Chondrocyte (in vitro differentiated cells): ENCODE measurements around the gene SNX24. TPM values are rescaled to one million over a fixed set of nuclear protein-coding genes. Genes with fewer than 3 reads are reported as not detected.
A peak's percentile ranks its signal among the peaks of the same experiment; 100 is the strongest.

ENCODE experiments used
- DNase-seq: peaks from one replicate; pipeline ENCODE4 v3.0.0; 2021; ENCODE audit warnings: mixed read lengths, low spot score
- H3K27ac Mint-ChIP-seq: one replicate; pipeline ENCODE4 v1.8.0; 2021; ENCODE audit warnings: mild to moderate bottlenecking, moderate library complexity, mixed read lengths; ENCODE audit not compliant: unreplicated experiment
- H3K27me3 Mint-ChIP-seq: 2 replicates; pipeline ENCODE4 v1.8.0; 2021; ENCODE audit warnings: low read depth, mixed read lengths
- H3K36me3 Mint-ChIP-seq: 2 replicates; pipeline ENCODE4 v1.8.0; 2021; ENCODE audit warnings: low read depth, mixed read lengths
- H3K4me1 Mint-ChIP-seq: 2 replicates; pipeline ENCODE4 v1.8.0; 2021; ENCODE audit warnings: low read depth, mild to moderate bottlenecking, mixed read lengths
- H3K4me3 Mint-ChIP-seq: one replicate; pipeline ENCODE4 v1.8.0; 2021; ENCODE audit warnings: mild to moderate bottlenecking, moderate library complexity, mixed read lengths; ENCODE audit not compliant: unreplicated experiment
- H3K9me3 Mint-ChIP-seq: 2 replicates; pipeline ENCODE4 v1.8.0; 2021; ENCODE audit warnings: low read depth, mixed read lengths
- CTCF ChIP-seq: fragments of 200-600 bp; sonication (generic); IDR thresholded peaks from 2 replicates; pipeline ENCODE4 v1.5.0; 2021; ENCODE audit warnings: antibody characterized with exemption, mild to moderate bottlenecking, moderate library complexity
- long read RNA-seq: library from polyadenylated mRNA; stranded (forward); transcript quantifications from one replicate; pipeline ENCODE4 v2.0.0, GENCODE V29; 2021
- total RNA-seq: library from RNA; stranded (reverse); gene quantifications from 3 replicates; pipeline ENCODE4 v1.2.1, GENCODE V29; 2021

The SNX24 gene, protein sequence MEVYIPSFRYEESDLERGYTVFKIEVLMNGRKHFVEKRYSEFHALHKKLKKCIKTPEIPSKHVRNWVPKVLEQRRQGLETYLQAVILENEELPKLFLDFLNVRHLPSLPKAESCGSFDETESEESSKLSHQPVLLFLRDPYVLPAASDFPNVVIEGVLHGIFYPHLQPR
- total RNA-seq = 10.2 to 14.3 TPM (median 10.6 TPM) in 3 replicates
- long read RNA-seq, partial matches to known transcripts = 0 of 8 reads
- long read RNA-seq, other reads (novel, unspliced or antisense) = 4 of 8 reads

DNA sequence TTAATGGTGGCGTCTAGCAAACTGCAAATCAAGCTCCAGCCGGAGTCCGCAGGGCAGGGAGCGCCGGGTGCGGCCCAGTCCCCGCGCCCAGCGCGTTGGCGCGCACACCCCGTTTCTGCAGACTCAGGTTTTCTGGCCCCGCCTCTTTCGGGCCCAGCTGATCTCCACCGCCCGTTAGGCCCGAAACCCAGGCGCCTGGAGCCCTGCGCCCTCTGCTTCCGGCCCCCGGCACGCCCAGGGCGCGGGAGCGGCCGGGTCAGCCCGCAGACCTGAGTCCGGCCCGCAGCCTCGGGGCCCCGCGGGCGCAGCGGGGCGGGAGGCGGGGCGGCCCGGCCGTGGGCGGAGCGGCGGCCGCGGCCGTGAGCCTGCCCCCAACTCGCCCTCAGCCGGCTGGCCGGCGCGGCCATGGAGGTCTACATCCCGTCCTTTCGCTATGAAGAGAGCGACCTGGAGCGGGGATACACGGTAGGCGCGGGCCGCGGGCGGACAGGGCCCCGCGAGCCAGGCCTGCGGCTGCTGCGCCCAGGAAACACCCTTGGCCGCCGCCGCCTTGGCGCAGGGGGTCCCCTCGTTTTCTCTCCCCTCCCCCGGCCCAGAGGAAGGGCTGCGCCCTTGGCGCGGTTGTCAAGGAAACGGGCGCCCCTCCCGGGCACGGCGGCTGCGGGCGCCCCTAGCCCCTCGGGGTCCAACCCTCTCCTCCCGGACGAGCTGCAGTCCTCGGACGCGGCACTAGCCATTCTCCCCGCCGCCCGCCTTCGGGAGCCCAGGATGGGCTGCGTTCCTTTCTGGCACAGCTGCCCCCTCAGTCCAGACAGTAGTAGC, at the start of gene SNX24:
Gene SNX24 (plus strand): TSS at position 385 of the 822 bp plus-strand sequence. CDS start 21 bp downstream, at position 406.
- TF ChIP-seq CTCF = no peak
- peaks cover 3% of the 10 kb centered on the region for H3K9me3 Mint-ChIP-seq

GRCh38 chr5:122805481-122805880, 39.9 kb upstream of the SNX24 start:
- Mint-ChIP-seq H3K36me3 (peaks cover 24% of the 10 kb centered on the region), H3K9me3 (no peaks in the 10 kb centered on the region), H3K27me3 (no peaks in the 10 kb centered on the region), H3K4me3 (no peak overlapping the region), H3K4me1 (no peaks in the 10 kb centered on the region), H3K27ac (no peak overlapping the region)
- no peak for DNase-seq
- no peak for TF ChIP-seq CTCF

More for the DNA sequence above, at the start of gene SNX24:
- H3K4me3 Mint-ChIP-seq = peak within 1 kb of the TSS; percentile 84
- no peaks in the 10 kb centered on the region for H3K27me3 Mint-ChIP-seq
- H3K4me1 Mint-ChIP-seq = peaks cover 40% of the 10 kb centered on the region
- DNase-seq = no peak
- H3K27ac Mint-ChIP-seq = peak within 1 kb of the TSS; percentile 95
- H3K36me3 Mint-ChIP-seq = peaks cover 6% of the 10 kb centered on the region

GRCh38 chr5:122810405-122810804, 35.0 kb upstream of the SNX24 start:
- no peak overlapping the region for H3K4me3 Mint-ChIP-seq
- no peaks in the 10 kb centered on the region for H3K27me3 Mint-ChIP-seq
- no peak overlapping the region for H3K27ac Mint-ChIP-seq
- H3K4me1 Mint-ChIP-seq = no peaks in the 10 kb centered on the region
- peaks cover 18% of the 10 kb centered on the region for H3K36me3 Mint-ChIP-seq
- H3K9me3 Mint-ChIP-seq = no peaks in the 10 kb centered on the region
- TF ChIP-seq CTCF = no peak
- DNase-seq = no peak

GRCh38 chr5:122815218-122815767, 30.1 kb upstream of the SNX24 start:
- H3K27me3 Mint-ChIP-seq = no peaks in the 10 kb centered on the region
- TF ChIP-seq CTCF = no peak
- DNase-seq = no peak
- no peak overlapping the region for H3K4me3 Mint-ChIP-seq
- H3K27ac Mint-ChIP-seq = no peak overlapping the region
- H3K9me3 Mint-ChIP-seq = no peaks in the 10 kb centered on the region
- no peaks in the 10 kb centered on the region for H3K4me1 Mint-ChIP-seq
- H3K36me3 Mint-ChIP-seq = peaks cover 9% of the 10 kb centered on the region

GRCh38 chr5:122816756-122817155, 28.7 kb upstream of the SNX24 start:
- Mint-ChIP-seq H3K36me3 (peaks cover 8% of the 10 kb centered on the region), H3K27me3 (no peaks in the 10 kb centered on the region), H3K9me3 (no peaks in the 10 kb centered on the region), H3K4me3 (no peak overlapping the region), H3K4me1 (no peaks in the 10 kb centered on the region), H3K27ac (no peak overlapping the region)
- TF ChIP-seq CTCF = no peak
- DNase-seq = no peak
